ENCODE data around the gene F7. TPM values are rescaled to one million over a fixed set of nuclear protein-coding genes. Genes with fewer than 3 reads are reported as not detected.

F7 gene
- total RNA-seq, 1 donor from 2014 or later = 3.0 TPM

DNA sequence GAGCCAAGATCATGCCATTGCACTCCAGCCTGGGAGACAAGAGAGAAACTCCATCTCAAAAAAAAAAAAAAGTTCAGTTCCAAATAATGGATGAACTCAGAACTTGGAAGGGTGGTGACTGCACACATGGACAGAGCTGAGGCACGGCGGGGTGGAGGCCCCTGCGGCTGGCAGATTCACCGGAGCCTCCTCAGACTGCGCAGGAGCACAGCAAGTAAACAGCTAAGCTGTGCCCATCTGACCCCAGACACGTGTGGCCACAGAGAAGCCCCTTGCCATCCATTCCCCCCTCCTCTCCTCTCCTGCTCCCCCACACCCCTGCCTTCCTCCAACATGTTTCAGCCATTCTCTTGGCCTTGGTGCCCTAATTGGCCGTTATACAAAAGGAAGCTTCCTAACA is 37.3 kb downstream of the F7 start:
- no peak overlapping the region for H3K27ac Mint-ChIP-seq
- peaks cover under 1% of the 10 kb centered on the region for H3K27me3 Mint-ChIP-seq
- H3K9me3 Mint-ChIP-seq = no peaks in the 10 kb centered on the region
- TF ChIP-seq, protein P1, sequence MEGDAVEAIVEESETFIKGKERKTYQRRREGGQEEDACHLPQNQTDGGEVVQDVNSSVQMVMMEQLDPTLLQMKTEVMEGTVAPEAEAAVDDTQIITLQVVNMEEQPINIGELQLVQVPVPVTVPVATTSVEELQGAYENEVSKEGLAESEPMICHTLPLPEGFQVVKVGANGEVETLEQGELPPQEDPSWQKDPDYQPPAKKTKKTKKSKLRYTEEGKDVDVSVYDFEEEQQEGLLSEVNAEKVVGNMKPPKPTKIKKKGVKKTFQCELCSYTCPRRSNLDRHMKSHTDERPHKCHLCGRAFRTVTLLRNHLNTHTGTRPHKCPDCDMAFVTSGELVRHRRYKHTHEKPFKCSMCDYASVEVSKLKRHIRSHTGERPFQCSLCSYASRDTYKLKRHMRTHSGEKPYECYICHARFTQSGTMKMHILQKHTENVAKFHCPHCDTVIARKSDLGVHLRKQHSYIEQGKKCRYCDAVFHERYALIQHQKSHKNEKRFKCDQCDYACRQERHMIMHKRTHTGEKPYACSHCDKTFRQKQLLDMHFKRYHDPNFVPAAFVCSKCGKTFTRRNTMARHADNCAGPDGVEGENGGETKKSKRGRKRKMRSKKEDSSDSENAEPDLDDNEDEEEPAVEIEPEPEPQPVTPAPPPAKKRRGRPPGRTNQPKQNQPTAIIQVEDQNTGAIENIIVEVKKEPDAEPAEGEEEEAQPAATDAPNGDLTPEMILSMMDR (conservative IDR thresholded peaks at IDR 0.05) = no peak
- H3K36me3 Mint-ChIP-seq = no peaks in the 10 kb centered on the region
- no peak overlapping the region for H3K4me3 Mint-ChIP-seq
- peak; percentile 68 for DNase-seq (ENCODE audit: extremely low spot score, unreplicated experiment)
- no peaks in the 10 kb centered on the region for H3K4me1 Mint-ChIP-seq (ENCODE audit: unreplicated experiment)

DNA sequence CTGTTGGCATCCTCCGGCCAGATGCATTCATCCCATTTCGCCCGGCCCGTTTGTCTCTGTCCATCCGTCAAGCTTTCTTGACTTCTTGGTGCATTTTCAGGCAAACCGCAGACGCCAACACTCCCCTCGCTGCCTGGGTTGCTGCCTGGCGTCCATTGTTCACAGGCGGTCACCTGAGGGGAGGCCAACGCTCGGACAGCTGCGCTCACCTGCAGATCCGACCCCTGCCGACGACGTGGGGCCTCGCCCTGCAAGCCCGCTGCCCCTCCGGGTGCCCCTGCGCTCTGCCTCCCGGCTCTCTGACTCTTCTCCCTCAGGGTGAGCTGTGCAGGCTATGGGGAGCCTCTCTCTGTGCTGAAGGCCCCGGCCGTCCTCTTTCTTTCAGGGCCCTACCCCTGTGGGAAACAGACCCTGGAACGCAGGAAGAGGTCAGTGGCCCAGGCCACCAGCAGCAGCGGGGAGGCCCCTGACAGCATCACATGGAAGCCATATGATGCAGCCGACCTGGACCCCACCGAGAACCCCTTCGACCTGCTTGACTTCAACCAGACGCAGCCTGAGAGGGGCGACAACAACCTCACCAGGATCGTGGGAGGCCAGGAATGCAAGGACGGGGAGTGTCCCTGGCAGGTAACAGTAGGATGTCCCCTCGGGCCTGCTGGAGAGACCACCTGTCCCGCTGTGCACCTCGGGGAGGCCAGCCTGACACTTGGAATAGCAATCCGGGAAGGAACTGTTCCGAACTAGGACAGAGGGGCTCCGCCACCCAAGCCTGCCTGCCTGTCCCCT is 38.1 kb downstream of the F7 start:
- Mint-ChIP-seq H3K4me3 (no peak overlapping the region), H3K27me3 (no peaks in the 10 kb centered on the region), H3K9me3 (no peaks in the 10 kb centered on the region), H3K36me3 (no peaks in the 10 kb centered on the region), H3K27ac (no peak overlapping the region), H3K4me1 (ENCODE audit: unreplicated experiment) (no peaks in the 10 kb centered on the region)
- DNase-seq (ENCODE audit: extremely low spot score, unreplicated experiment) = peak; percentile 67
- TF ChIP-seq, protein P1 (conservative IDR thresholded peaks at IDR 0.05) = no peak

DNA sequence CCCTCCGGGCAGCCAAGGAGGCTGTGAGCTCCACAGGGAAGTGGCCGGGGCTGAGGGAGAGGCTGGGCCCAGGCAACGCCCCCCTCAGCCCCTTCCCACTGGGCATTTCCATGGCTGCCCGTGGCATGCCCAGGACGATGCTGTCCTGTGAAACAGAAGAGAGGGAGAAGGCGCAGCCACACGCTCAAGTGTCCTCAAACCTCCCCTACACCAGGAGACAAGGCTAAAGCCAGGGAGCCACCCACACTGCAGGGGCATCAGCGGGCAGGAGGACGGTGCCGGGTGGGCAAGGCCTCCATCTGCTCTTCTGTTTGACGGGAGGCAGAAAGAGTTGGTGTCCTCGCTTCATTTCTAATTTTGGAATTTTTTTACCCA is 38.7 kb downstream of the F7 start:
- no peaks in the 10 kb centered on the region for H3K36me3 Mint-ChIP-seq
- H3K27me3 Mint-ChIP-seq = no peaks in the 10 kb centered on the region
- TF ChIP-seq, protein P1 (conservative IDR thresholded peaks at IDR 0.05) = no peak
- H3K27ac Mint-ChIP-seq = no peak overlapping the region
- no peaks in the 10 kb centered on the region for H3K4me1 Mint-ChIP-seq (ENCODE audit: unreplicated experiment)
- no peak overlapping the region for H3K4me3 Mint-ChIP-seq
- peak; percentile 56 for DNase-seq (ENCODE audit: extremely low spot score, unreplicated experiment)
- no peaks in the 10 kb centered on the region for H3K9me3 Mint-ChIP-seq

DNA sequence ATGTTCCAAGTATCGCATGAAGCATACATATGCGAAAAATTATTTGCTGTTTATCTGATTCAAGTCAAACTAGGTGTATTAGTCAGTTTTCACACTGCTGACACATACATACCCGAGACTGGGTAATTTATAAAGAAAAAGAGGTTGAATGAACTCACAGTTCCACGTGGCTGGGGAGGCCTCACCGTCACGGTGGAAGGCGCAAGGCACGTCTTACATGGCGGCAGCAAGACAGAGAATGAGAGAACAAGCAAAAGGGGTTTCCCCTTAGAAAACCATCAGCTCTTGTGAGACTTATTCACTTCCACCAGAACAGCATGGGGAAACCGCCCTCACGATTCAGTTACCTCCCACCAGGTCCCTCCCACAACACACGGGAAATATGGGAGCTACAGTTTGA is 39.9 kb downstream of the F7 start:
- H3K27me3 Mint-ChIP-seq = no peaks in the 10 kb centered on the region
- H3K9me3 Mint-ChIP-seq = no peaks in the 10 kb centered on the region
- H3K36me3 Mint-ChIP-seq = no peaks in the 10 kb centered on the region
- TF ChIP-seq, protein P1 (conservative IDR thresholded peaks at IDR 0.05) = no peak
- no peak overlapping the region for H3K4me3 Mint-ChIP-seq
- H3K27ac Mint-ChIP-seq = no peak overlapping the region
- peak; percentile 34 for DNase-seq (ENCODE audit: extremely low spot score, unreplicated experiment)
- no peaks in the 10 kb centered on the region for H3K4me1 Mint-ChIP-seq (ENCODE audit: unreplicated experiment)

DNA sequence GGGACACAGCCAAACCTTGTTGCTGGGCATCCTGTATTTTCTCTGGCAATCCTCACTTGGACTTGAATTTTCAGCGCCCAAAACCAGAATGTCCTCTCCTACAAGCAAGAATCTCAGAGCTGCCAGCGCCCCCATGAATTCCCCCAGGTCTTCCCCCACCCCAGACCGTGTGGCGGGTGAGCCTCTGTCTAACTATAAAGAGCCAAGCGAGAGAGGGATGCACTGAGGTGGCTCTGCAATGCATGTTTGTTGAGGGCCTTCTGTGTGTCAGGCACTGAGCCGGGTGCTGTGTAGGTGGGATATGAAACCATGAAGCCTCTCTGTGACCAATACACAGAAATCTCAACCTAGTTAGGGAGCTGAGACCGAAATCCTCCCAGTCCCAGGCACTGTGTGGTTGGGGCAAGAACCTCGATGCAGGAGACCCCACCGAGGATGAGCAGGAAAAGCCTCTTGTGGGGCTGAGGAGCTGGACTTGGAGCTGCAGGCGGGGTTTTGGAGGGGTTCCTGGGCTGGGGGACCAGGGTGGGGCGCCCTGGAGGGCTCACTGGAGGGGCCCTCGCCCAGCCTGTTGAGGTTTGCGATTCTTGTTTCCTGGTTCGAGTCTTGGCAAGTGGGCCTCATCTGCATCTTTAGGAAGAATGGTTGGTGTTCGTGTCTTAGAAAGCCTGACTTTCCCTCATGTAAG is 40.5 kb downstream of the F7 start:
- DNase-seq (ENCODE audit: extremely low spot score, unreplicated experiment) = peak; percentile 54
- Mint-ChIP-seq H3K4me1 (ENCODE audit: unreplicated experiment) (no peaks in the 10 kb centered on the region), H3K36me3 (no peaks in the 10 kb centered on the region), H3K27me3 (peaks cover under 1% of the 10 kb centered on the region), H3K9me3 (no peaks in the 10 kb centered on the region), H3K27ac (no peak overlapping the region), H3K4me3 (no peak overlapping the region)
- TF ChIP-seq, protein P1 (conservative IDR thresholded peaks at IDR 0.05) = no peak

All from type B pancreatic cell (in vitro differentiated cells).